ENCODE measurements around the gene FETUB. TPM values are rescaled to one million over a fixed set of nuclear protein-coding genes. Genes with fewer than 3 reads are reported as not detected.

FETUB gene
- polyA plus RNA-seq, 2 donors: 3.3 to 5.0 TPM

DNA sequence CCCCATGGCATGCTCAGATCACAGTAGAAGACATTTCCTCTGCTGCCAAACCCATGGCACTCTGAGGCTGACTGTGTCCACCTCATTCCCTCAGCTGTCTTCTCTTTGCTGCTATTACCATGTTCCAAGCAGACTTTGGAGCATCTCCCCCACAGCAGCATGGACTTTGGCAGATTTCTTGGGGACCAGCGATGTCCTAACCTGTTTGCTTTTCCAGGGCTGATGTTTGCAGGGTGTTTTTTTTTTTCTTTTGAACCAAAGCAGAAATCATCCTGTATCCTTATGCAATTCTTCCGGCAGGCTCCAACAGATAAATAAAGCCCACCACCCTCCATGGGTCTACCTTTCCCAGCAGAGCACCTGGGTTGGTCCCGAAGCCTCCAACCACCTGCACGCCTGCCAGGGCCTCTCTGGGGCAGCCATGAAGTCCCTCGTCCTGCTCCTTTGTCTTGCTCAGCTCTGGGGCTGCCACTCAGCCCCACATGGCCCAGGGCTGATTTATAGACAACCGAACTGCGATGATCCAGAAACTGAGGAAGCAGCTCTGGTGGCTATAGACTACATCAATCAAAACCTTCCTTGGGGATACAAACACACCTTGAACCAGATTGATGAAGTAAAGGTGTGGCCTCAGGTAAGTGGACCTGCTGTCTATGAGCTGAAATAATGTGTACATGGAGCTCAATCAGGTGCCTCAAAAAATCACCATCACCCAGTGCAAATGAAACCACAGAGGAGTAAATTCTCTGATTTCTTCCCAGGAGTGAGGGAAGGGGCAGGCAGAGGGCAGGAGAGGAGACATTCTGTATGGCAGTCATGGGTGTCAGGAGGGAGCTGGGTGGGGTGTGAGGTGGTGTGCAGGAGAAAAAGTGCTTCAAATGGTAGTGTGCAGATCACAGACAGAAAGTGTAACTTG lies 27.2 kb upstream of the FETUB start, which contains the start of gene AHSG:
Gene AHSG (plus strand): TSS at position 340 of the 916 bp plus-strand sequence. CDS start 82 bp downstream, at position 422.
- Histone ChIP-seq H3K27me3 (ENCODE audit: control insufficient read depth in 1 of 2, insufficient read depth in 2 of 2, low read length in 2 of 2) (no peaks in the 10 kb centered on the region), H3K27ac (ENCODE audit: low read depth in 2 of 2, low read length in 1 of 2) (no peak within 1 kb of the TSS), H3K36me3 (ENCODE audit: control insufficient read depth in 2 of 2, insufficient read depth in 2 of 2, low read length in 1 of 2) (no peaks in the 10 kb centered on the region), H3K4me1 (ENCODE audit: control insufficient read depth in 2 of 2, insufficient read depth in 2 of 2, low read length in 1 of 2) (no peaks in the 10 kb centered on the region), H3K9me3 (ENCODE audit: control insufficient read depth in 2 of 2, insufficient read depth in 1 of 2, low read depth in 1 of 2, low read length in 1 of 2) (no peaks in the 10 kb centered on the region), H3K4me3 (ENCODE audit: low read depth in 1 of 2, low read length in 2 of 2) (no peak within 1 kb of the TSS)
- WGBS, 2 donors: 84% methylated on average over 7 of the region's 7 CpGs

DNA sequence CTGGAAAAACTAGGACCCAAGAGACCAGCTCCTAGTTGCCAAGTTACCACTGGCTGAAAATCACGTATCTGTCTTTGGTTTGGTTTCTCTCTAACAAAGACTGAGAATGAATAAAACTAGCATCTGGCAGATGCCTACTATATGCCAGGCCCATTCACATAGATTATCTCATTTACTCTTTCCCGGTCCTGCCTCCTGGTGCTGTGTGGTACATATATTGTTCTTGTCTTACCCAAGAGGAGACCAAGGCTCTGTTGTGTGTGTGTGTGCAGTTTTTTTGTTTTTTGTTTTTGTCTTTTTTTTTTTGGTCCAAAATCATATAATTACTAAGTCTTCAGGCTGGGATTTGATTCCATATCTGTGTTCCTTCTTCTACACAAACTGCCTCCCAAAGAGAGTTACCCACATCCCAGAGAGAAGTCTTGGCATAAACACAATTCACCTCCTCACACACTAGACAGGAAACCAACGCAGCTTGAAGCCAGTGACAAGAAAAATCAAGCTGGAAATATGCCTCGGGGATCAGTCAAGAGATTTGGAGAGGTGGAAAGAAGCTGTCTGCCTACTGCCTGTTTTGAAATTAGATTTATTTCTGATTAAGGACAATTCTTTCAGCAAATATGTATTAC lies 26.4 kb upstream of the FETUB start:
- Histone ChIP-seq H3K4me3 (ENCODE audit: low read depth in 1 of 2, low read length in 2 of 2) (no peak overlapping the region), H3K27me3 (ENCODE audit: control insufficient read depth in 1 of 2, insufficient read depth in 2 of 2, low read length in 2 of 2) (no peaks in the 10 kb centered on the region), H3K4me1 (ENCODE audit: control insufficient read depth in 2 of 2, insufficient read depth in 2 of 2, low read length in 1 of 2) (no peaks in the 10 kb centered on the region), H3K36me3 (ENCODE audit: control insufficient read depth in 2 of 2, insufficient read depth in 2 of 2, low read length in 1 of 2) (no peaks in the 10 kb centered on the region), H3K27ac (ENCODE audit: low read depth in 2 of 2, low read length in 1 of 2) (no peak overlapping the region), H3K9me3 (ENCODE audit: control insufficient read depth in 2 of 2, insufficient read depth in 1 of 2, low read depth in 1 of 2, low read length in 1 of 2) (no peaks in the 10 kb centered on the region)
- WGBS, 2 donors: 48 to 50% methylated on average over 4 of the region's 4 CpGs

GRCh38 chr3:186614266-186614596 lies 26.0 kb upstream of the FETUB start:
- H3K4me3 ChIP-seq (ENCODE audit: low read depth in 1 of 2, low read length in 2 of 2): no peak overlapping the region
- no peaks in the 10 kb centered on the region for H3K9me3 ChIP-seq (ENCODE audit: control insufficient read depth in 2 of 2, insufficient read depth in 1 of 2, low read depth in 1 of 2, low read length in 1 of 2)
- H3K36me3 ChIP-seq (ENCODE audit: control insufficient read depth in 2 of 2, insufficient read depth in 2 of 2, low read length in 1 of 2): no peaks in the 10 kb centered on the region
- H3K27me3 ChIP-seq (ENCODE audit: control insufficient read depth in 1 of 2, insufficient read depth in 2 of 2, low read length in 2 of 2): no peaks in the 10 kb centered on the region
- no peaks in the 10 kb centered on the region for H3K4me1 ChIP-seq (ENCODE audit: control insufficient read depth in 2 of 2, insufficient read depth in 2 of 2, low read length in 1 of 2)
- no peak overlapping the region for H3K27ac ChIP-seq (ENCODE audit: low read depth in 2 of 2, low read length in 1 of 2)
- 56 to 59% methylated on average over 6 of the region's 6 CpGs for WGBS, 2 donors

- no peaks in the 10 kb centered on the region for H3K4me1 ChIP-seq (ENCODE audit: control insufficient read depth in 2 of 2, insufficient read depth in 2 of 2, low read length in 1 of 2)
- no peaks in the 10 kb centered on the region for H3K9me3 ChIP-seq (ENCODE audit: control insufficient read depth in 2 of 2, insufficient read depth in 1 of 2, low read depth in 1 of 2, low read length in 1 of 2)
- H3K36me3 ChIP-seq (ENCODE audit: control insufficient read depth in 2 of 2, insufficient read depth in 2 of 2, low read length in 1 of 2): no peaks in the 10 kb centered on the region
- 35 to 36% methylated on average over 16 of the region's 16 CpGs for WGBS, 2 donors
- no peaks in the 10 kb centered on the region for H3K27me3 ChIP-seq (ENCODE audit: control insufficient read depth in 1 of 2, insufficient read depth in 2 of 2, low read length in 2 of 2)
- H3K27ac ChIP-seq (ENCODE audit: low read depth in 2 of 2, low read length in 1 of 2): no peak overlapping the region
- no peak overlapping the region for H3K4me3 ChIP-seq (ENCODE audit: low read depth in 1 of 2, low read length in 2 of 2)
These were observed 25.4 kb upstream of the FETUB start for GRCh38 chr3:186614597-186615483.

- Histone ChIP-seq H3K36me3 (ENCODE audit: control insufficient read depth in 2 of 2, insufficient read depth in 2 of 2, low read length in 1 of 2) (no peaks in the 10 kb centered on the region), H3K27me3 (ENCODE audit: control insufficient read depth in 1 of 2, insufficient read depth in 2 of 2, low read length in 2 of 2) (no peaks in the 10 kb centered on the region), H3K27ac (ENCODE audit: low read depth in 2 of 2, low read length in 1 of 2) (no peak overlapping the region), H3K4me1 (ENCODE audit: control insufficient read depth in 2 of 2, insufficient read depth in 2 of 2, low read length in 1 of 2) (no peaks in the 10 kb centered on the region), H3K4me3 (ENCODE audit: low read depth in 1 of 2, low read length in 2 of 2) (no peak overlapping the region), H3K9me3 (ENCODE audit: control insufficient read depth in 2 of 2, insufficient read depth in 1 of 2, low read depth in 1 of 2, low read length in 1 of 2) (no peaks in the 10 kb centered on the region)
- 82 to 85% methylated on average over 8 of the region's 8 CpGs for WGBS, 2 donors
These were observed 23.9 kb upstream of the FETUB start for GRCh38 chr3:186616299-186616617.

- WGBS, 2 donors: 11 to 14% methylated on average over 31 of the region's 31 CpGs
- H3K4me3 ChIP-seq (ENCODE audit: low read depth in 1 of 2, low read length in 2 of 2): peak overlapping the region in 1 of 2 donors; percentile 21
These were observed 22.9 kb upstream of the FETUB start for GRCh38 chr3:186617036-186617946.

GRCh38 chr3:186618318-186618938 lies 21.8 kb upstream of the FETUB start:
- Histone ChIP-seq H3K27ac (ENCODE audit: low read depth in 2 of 2, low read length in 1 of 2) (no peak overlapping the region), H3K27me3 (ENCODE audit: control insufficient read depth in 1 of 2, insufficient read depth in 2 of 2, low read length in 2 of 2) (no peaks in the 10 kb centered on the region), H3K36me3 (ENCODE audit: control insufficient read depth in 2 of 2, insufficient read depth in 2 of 2, low read length in 1 of 2) (no peaks in the 10 kb centered on the region), H3K4me3 (ENCODE audit: low read depth in 1 of 2, low read length in 2 of 2) (no peak overlapping the region), H3K4me1 (ENCODE audit: control insufficient read depth in 2 of 2, insufficient read depth in 2 of 2, low read length in 1 of 2) (no peaks in the 10 kb centered on the region), H3K9me3 (ENCODE audit: control insufficient read depth in 2 of 2, insufficient read depth in 1 of 2, low read depth in 1 of 2, low read length in 1 of 2) (no peaks in the 10 kb centered on the region)
- WGBS, 2 donors: 87 to 90% methylated on average over 8 of the region's 8 CpGs

More at GRCh38 chr3:186617036-186617946, 22.9 kb upstream of the FETUB start:
- Histone ChIP-seq H3K9me3 (ENCODE audit: control insufficient read depth in 2 of 2, insufficient read depth in 1 of 2, low read depth in 1 of 2, low read length in 1 of 2) (no peaks in the 10 kb centered on the region), H3K36me3 (ENCODE audit: control insufficient read depth in 2 of 2, insufficient read depth in 2 of 2, low read length in 1 of 2) (no peaks in the 10 kb centered on the region), H3K4me1 (ENCODE audit: control insufficient read depth in 2 of 2, insufficient read depth in 2 of 2, low read length in 1 of 2) (no peaks in the 10 kb centered on the region), H3K27me3 (ENCODE audit: control insufficient read depth in 1 of 2, insufficient read depth in 2 of 2, low read length in 2 of 2) (no peaks in the 10 kb centered on the region), H3K27ac (ENCODE audit: low read depth in 2 of 2, low read length in 1 of 2) (peak overlapping the region in 1 of 2 donors; percentile 52)

DNA sequence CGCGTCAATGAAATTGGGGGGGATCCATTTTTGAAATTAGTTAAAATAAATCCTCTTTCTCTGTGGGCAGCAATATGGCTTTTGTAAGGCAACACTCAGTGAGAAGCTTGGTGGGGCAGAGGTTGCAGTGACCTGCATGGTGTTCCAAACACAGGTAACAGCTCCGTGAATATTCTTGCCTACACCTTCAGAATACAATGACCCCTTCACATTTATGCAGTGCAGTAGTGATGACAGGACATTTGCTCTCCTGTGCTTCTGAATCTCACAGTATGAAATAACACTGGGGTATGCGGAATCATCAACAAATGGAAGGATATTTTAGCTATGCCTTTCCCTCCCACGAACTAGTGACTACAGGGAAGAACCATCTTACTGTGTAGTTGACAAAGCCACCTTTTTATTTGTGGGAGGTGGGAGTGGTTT lies 20.4 kb upstream of the FETUB start:
- no peak overlapping the region for H3K4me3 ChIP-seq (ENCODE audit: low read depth in 1 of 2, low read length in 2 of 2)
- H3K36me3 ChIP-seq (ENCODE audit: control insufficient read depth in 2 of 2, insufficient read depth in 2 of 2, low read length in 1 of 2): no peaks in the 10 kb centered on the region
- no peak overlapping the region for H3K27ac ChIP-seq (ENCODE audit: low read depth in 2 of 2, low read length in 1 of 2)
- H3K9me3 ChIP-seq (ENCODE audit: control insufficient read depth in 2 of 2, insufficient read depth in 1 of 2, low read depth in 1 of 2, low read length in 1 of 2): no peaks in the 10 kb centered on the region
- no peaks in the 10 kb centered on the region for H3K27me3 ChIP-seq (ENCODE audit: control insufficient read depth in 1 of 2, insufficient read depth in 2 of 2, low read length in 2 of 2)
- 86 to 91% methylated on average over 5 of the region's 5 CpGs for WGBS, 2 donors
- H3K4me1 ChIP-seq (ENCODE audit: control insufficient read depth in 2 of 2, insufficient read depth in 2 of 2, low read length in 1 of 2): no peaks in the 10 kb centered on the region
